GM10248 (cell line): Measurements from ENCODE around the gene PLCB3.

Experiments
- CTCF ChIA-PET: fragments of 300-600 bp; sonication (Branson Sonifier 250); formaldehyde crosslinking; extraction: SDS; loops from one replicate; lab custom pipeline; 2021; ENCODE audit warnings: antibody characterized with exemption; lab: Yijun Ruan, JAX
- POLR2A ChIA-PET: fragments of 350-650 bp; sonication (Branson Sonifier 250); formaldehyde crosslinking; extraction: SDS; loops from one replicate; lab custom pipeline; 2020; ENCODE audit warnings: antibody characterized with exemption; lab: Yijun Ruan, JAX
- DNase-seq: peaks from one replicate; pipeline ENCODE4 v3.0.0; 2012; ENCODE audit errors: extremely low spot score
- CTCF ChIP-seq: IDR thresholded peaks from 2 replicates; pipeline ENCODE4 v1.5.1; 2012; ENCODE audit warnings: mild to moderate bottlenecking, low read depth; ENCODE audit errors: extremely low read depth, missing control alignments, control extremely low read depth

The PLCB3 gene

GRCh38 chr11:64251016-64251752 lies at the start of gene PLCB3:
TSS of gene PLCB3 (plus strand) at chr11:64251530. CDS start at chr11:64251650, 120 bp downstream.
- DNase-seq = peak; percentile 91
- POLR2A ChIA-PET = interaction anchor here (1.3 kb wide), 1 partner anchor 20 kb away, joined by 4 read pairs; no protein-coding TSS in a partner anchor
- CTCF ChIA-PET = interaction anchor here (0.7 to 4.6 kb wide), 23 partner anchors 10 to 81 kb away, joined by 3 to 134 read pairs (median 4); partner anchors contain the start of genes BAD, CATSPERZ, ESRRA and FERMT3
- TF ChIP-seq CTCF = peak; percentile 72

GRCh38 chr11:64201543-64201942 lies 49.8 kb upstream of the PLCB3 start:
- ChIA-PET POLR2A (interaction anchor here (1.7 kb wide), 1 partner anchor 16 kb away, joined by 5 read pairs; the partner anchor contains the start of gene STIP1), CTCF (interaction anchor here (14.6 kb wide), 1 partner anchor 101 kb away, joined by 219 read pairs; the partner anchor contains the start of genes CATSPERZ and ESRRA)
- no peak for TF ChIP-seq CTCF
- DNase-seq = no peak

DNA sequence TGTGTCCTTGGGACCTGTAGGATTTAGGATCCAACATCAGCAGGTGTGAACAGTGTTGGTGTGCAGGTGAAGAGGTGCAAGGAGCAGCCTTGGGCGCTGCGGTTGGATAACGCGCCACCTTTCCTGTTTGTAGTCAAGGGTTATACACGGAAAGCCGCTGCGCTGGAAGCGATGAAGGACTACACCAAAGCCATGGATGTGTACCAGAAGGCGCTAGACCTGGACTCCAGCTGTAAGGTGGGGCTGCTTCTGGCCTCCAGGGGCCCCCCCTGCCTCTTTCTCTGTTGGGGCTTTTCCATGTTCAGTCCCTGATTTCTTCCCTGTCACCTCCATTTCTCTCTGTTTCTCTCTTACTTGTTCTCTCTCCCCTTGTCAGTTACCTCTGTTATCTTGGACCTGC lies 48.3 kb upstream of the PLCB3 start:
- CTCF ChIA-PET = interaction anchor here (1.0 to 16.7 kb wide), 7 partner anchors 11 to 129 kb away, joined by 3 to 368 read pairs (median 27); partner anchors contain the start of genes CATSPERZ, DNAJC4, ESRRA and FKBP2
- TF ChIP-seq CTCF = no peak
- POLR2A ChIA-PET = interaction anchor here (0.9 to 1.3 kb wide), 2 partner anchors 12 to 18 kb away, joined by 3 to 4 read pairs; no protein-coding TSS in a partner anchor
- DNase-seq = no peak

DNA sequence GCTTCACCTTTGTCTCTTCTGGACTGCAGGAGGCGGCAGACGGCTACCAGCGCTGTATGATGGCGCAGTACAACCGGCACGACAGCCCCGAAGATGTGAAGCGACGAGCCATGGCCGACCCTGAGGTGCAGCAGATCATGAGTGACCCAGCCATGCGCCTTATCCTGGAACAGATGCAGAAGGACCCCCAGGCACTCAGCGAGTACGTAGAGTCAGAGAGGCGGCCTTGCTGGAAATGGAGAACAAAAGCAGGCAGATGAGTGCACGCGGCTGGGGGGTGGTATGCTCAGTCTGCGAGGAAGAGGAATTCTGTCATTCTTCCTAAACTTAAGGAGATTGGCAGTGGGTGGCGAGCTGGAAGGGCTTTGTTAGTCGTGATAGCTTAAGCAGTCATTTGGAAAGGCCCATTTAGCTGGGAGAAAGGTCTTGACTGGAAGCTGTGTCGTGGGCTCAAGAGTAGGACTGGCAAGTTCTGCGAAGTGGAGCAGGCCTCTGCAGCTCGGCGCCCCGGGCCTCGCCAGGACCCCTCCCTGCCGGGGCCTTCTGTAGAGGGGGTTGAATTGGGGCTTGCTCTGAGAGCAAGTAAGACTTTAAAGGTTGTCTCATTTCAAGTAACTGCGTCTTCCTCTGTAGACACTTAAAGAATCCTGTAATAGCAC lies 47.8 kb upstream of the PLCB3 start:
- ChIA-PET CTCF (interaction anchor here (0.7 to 16.7 kb wide), 14 partner anchors 8 to 172 kb away, joined by 3 to 368 read pairs (median 18); partner anchors contain the start of genes CATSPERZ, DNAJC4, ESRRA and FKBP2), POLR2A (interaction anchor here (0.9 to 2.8 kb wide), 4 partner anchors 11 to 101 kb away, joined by 3 to 17 read pairs (median 6); no protein-coding TSS in a partner anchor)
- no peak for TF ChIP-seq CTCF
- no peak for DNase-seq

DNA sequence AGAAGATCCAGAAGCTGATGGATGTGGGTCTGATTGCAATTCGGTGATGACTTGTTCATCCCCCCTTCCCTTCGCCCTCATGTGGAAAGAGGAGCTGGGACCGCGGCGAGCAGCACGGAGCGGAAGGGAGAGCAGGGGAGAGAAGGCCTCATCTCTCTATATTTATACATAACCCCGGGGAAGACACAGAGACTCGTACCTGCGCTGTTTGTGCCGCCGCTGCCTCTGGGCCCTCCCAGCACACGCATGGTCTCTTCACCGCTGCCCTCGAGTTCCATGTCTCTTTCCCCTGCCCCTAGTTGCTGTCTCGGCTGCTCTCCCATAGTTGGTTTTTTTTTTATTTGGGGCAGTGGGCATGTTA lies 47.3 kb upstream of the PLCB3 start:
- CTCF ChIA-PET = interaction anchor here (0.6 to 16.7 kb wide), 25 partner anchors 8 to 203 kb away, joined by 3 to 368 read pairs (median 6); partner anchors contain the start of genes CATSPERZ, DNAJC4, ESRRA and FKBP2
- DNase-seq = no peak
- no peak for TF ChIP-seq CTCF
- POLR2A ChIA-PET = interaction anchor here (0.7 to 4.7 kb wide), 6 partner anchors 10 to 113 kb away, joined by 3 to 36 read pairs (median 8); partner anchors contain the start of genes FKBP2, STIP1 and TRMT112

GRCh38 chr11:64204464-64204989 lies 46.8 kb upstream of the PLCB3 start:
- TF ChIP-seq CTCF = peak; percentile 84
- ChIA-PET POLR2A (interaction anchor here (0.5 to 4.7 kb wide), 9 partner anchors 13 to 1373 kb away, joined by 3 to 36 read pairs (median 6); partner anchors contain the start of genes FKBP2, NUDT22, STIP1 and STX5), CTCF (interaction anchor here (0.6 to 16.7 kb wide), 26 partner anchors 9 to 204 kb away, joined by 3 to 368 read pairs (median 6); partner anchors contain the start of genes BAD, CATSPERZ, DNAJC4 and ESRRA)
- DNase-seq = peak; percentile 83
